LoVo (cell line): ENCODE measurements around the gene PCSK4.
A peak's percentile ranks its signal among the peaks of the same experiment; 100 is the strongest.

Source experiments
- DNase-seq: peaks from one replicate; pipeline ENCODE4 v3.0.0-alpha.2; 2016; ENCODE audit warnings: low spot score

The PCSK4 gene

DNA sequence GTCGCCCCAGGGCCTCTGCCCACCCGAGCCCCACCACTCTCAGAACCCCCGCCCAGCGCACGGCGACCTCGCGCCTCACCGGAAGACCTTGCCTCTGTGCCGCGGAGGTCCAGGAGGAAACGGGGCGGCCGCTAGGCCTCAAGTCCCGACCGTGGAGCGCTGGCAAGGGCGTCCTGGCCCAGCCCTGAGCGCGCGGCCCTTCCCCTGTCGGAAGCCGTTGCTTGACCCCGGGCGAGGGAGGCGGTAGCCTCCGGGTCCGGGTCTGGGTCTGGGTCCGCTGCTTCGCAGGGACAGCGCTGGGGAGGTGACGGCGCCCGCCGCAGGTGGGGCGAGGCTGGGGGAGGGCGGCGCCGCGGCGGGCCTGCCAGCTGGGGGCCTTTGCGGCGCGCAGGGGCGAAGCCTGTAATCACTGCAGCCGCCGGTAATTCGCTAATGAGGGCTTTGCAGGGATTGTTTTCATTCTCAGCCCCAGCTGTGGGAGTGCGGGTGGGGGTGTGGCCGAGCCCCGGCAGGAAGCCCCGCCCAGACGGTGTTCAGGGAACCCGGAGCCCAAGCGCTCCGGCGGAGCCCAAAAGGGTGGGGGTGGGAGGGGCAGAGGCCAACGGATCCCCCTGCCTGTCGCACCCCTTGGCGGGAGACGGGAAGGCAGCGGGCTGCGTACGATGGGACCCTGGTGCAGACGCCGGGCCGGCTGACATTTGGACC, 19.7 kb downstream of the PCSK4 start:
- DNase-seq = peak; percentile 74

GRCh38 chr19:1470055-1470304, 20.2 kb downstream of the PCSK4 start:
- DNase-seq = no peak

GRCh38 chr19:1469255-1470054, 20.7 kb downstream of the PCSK4 start:
- DNase-seq = peak; percentile 25

- peak; percentile 44 for DNase-seq
Measured at GRCh38 chr19:1468821-1469254, 21.3 kb downstream of the PCSK4 start.

GRCh38 chr19:1468274-1468820, 21.8 kb downstream of the PCSK4 start:
- DNase-seq = no peak

DNA sequence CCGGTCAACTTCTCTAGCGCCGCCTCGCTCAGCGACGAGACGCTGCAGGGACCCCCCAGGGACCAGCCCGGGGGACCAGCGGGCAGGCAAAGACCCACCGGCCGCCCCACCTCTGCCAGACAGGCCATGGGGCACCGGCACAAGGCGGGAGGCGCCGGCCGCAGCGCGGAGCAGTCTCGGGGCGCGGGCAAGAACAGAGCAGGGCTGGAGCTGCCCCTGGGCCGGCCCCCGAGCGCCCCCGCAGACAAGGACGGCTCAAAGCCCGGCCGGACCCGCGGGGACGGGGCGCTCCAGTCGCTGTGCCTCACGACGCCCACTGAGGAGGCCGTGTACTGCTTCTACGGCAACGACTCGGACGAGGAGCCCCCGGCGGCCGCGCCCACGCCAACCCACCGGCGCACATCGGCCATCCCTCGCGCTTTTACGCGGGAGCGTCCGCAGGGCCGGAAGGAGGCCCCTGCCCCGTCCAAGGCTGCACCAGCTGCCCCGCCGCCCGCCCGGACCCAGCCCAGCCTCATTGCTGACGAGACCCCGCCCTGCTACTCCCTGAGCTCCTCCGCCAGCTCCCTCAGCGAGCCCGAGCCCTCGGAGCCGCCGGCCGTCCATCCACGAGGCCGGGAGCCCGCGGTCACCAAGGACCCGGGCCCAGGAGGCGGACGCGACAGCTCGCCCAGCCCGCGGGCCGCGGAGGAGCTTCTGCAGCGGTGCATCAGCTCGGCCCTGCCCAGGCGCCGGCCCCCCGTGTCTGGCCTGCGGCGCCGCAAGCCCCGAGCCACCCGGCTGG, 22.5 kb downstream of the PCSK4 start:
- no peak for DNase-seq

- DNase-seq = no peak
Measured at GRCh38 chr19:1467215-1467489, 23.0 kb downstream of the PCSK4 start.

DNA sequence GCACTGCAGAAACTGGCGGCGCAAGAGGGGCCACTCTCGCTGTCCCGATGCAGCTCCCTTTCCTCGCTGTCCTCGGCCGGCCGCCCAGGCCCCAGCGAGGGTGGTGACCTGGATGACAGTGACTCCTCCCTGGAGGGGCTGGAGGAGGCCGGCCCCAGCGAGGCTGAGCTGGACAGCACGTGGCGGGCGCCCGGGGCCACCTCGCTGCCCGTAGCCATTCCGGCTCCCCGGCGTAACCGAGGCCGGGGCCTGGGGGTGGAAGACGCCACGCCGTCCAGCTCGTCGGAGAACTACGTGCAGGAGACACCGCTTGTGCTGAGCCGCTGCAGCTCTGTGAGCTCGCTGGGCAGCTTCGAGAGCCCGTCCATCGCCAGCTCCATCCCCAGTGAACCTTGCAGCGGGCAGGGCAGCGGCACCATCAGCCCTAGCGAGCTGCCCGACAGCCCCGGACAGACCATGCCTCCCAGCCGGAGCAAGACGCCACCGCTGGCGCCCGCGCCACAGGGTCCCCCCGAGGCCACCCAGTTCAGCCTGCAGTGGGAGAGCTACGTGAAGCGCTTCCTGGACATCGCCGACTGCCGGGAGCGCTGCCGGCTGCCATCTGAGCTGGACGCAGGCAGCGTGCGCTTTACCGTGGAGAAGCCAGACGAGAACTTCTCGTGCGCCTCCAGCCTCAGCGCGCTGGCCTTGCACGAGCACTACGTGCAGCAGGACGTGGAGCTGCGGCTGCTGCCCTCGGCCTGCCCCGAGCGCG, 23.5 kb downstream of the PCSK4 start:
- DNase-seq = no peak

DNA sequence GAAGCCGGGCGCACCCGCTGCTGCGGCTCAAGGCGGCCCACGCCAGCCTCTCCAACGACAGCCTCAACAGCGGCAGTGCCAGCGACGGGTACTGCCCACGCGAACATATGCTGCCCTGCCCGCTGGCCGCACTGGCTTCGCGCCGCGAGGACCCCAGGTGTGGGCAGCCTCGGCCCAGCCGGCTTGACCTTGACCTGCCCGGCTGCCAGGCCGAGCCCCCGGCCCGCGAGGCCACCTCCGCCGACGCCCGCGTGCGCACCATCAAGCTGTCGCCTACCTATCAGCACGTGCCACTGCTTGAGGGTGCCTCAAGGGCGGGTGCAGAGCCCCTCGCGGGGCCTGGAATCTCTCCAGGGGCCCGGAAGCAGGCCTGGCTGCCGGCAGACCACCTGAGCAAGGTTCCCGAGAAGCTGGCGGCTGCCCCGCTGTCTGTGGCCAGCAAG, 24.1 kb downstream of the PCSK4 start:
- DNase-seq = no peak

GRCh38 chr19:1465191-1466016, 24.7 kb downstream of the PCSK4 start:
- no peak for DNase-seq

- no peak for DNase-seq
Measured at GRCh38 chr19:1461862-1462261, 28.3 kb downstream of the PCSK4 start.

DNA sequence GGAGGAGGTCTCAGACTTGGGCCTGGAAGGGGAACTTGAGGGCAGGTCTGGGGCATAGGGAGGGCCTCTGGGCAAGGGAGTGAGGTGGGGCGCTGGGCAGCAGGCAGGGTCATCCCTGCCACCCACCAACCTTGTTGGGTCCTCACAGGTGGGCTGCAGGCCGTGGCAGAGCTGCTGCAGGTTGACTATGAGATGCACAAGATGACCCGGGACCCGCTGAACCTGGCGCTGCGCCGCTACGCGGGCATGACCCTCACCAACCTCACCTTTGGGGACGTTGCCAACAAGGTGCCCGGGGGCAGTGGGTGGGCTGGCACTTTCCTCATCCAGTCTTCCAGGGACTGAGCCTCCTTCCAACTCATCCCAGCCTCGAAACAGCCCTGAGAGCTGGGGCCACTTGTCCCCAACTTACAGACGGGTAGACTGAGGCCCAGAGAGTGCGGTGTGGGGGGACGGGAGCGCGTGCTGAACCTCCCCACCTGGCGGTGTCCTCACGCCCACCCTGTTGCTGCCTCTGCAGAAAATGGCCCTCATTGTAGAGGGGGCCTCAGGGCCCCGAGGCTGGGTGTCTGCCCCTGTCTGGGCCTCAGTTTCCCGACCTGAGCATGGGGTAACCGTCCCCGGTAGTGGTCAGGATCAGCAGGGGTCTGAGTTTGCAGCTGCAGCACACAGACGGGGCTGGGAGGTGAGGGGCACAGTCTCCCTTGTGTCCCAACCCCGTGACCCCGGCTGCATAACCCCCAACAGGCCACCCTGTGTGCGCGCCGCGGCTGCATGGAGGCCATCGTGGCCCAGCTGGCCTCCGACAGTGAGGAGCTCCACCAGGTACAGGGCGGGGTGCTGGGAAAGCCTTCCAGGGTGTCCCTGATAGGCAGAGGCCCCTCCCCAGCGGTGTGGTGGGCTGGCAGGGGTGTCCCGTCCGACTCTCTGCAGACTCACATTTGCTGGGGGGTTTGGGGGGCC, 29.8 kb downstream of the PCSK4 start:
- DNase-seq = no peak

DNA sequence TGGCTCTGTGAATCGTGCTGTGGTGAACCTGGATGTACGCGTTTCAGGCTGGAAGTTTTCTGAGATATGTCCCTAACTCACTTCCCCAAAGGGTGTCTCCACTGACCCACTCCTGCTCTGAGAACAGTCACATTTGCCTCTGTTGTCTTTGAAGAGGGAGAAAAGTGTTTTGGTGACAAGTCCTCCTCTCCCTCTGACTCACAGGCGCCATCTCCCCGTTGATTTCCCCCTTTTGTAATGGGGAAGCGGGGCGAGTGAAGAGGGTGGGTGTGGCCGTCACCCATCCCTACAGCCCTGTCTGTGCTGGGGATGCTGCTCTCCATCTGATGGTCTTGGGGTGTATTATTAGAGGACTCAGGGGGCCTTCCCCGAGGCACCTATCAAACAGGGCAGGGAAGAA, 30.7 kb downstream of the PCSK4 start:
- DNase-seq = no peak

DNA sequence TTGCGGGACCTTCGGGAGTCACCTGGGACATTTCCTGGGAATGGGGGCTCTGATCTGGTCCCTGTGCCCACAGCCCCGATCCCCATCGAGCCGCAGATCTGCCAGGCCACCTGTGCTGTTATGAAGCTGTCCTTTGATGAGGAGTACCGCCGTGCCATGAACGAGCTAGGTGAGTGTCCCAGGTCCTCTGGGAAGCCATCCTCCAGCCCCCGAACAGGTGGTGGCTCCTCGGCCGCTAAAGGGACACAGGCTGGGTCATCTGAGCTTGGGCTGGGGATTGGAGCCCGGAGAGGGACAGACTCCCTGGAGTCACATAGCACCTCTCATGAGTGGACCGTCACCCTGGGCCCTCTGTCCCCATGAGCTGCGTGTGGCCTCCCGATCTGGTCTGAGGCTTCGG, 32.3 kb downstream of the PCSK4 start:
- DNase-seq = no peak

DNA sequence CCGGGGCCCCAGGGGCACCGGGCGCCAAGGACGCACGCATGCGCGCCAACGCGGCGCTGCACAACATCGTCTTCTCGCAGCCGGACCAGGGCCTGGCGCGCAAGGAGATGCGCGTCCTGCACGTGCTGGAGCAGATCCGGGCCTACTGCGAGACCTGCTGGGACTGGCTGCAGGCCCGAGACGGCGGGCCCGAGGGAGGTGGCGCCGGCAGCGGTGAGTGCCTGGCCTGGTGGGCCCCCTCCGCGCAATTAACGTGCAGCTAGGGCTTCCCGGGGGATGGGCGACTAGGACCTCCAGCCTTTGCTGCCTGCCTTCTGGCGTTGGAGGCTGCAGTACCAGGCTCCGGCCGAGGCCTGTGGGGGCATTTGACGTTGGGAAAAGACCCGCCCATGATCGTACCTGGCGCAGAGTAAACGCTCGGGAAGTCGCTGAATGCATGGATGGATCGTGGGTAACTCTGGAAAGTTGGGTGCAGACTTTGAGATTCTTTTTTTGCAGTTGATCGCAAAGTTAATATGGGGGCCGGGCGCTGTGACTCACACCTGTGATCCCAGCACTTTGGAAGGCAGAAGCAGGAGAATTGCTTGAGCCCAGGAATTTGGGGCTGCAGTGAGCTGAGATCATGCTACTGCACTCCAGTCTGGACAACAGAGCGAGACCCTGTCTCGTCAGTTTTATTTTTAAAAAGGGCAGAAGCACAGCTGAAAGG, 33.0 kb downstream of the PCSK4 start:
- DNase-seq = no peak

DNA sequence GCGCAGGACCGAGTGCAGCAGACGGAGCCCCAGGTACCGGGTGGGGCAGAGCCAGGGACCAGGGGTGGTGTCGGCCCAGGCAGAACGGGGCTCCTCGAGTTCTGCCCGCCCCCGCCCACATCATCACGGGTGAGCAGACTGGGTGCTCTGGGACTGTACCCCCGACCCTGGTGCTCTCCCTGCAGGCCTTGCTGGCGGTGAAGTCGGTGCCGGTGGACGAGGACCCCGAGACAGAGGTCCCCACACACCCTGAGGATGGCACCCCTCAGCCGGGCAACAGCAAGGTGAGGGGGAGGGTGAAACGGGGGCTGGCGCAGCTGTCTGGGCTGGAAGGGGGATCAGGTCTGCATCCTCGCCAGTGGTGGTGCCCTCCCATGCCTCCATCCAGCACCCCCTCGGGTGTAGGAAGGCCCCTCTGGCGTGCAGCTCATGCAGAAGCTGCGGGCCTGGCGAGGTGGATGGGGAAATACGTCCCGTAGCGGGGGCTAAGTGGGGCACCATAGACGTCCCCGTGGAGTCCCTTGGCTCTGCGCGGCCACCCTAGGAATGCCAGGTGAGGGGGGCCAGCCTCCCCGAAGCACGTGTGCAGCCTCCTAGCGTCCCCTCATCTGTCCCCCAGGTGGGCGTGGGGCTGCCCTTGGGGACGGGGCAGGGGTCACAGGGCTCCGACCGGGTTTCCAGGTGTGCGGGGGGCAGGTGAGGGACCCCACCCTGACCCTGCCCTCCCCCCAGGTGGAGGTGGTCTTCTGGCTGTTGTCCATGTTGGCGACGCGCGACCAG, 33.8 kb downstream of the PCSK4 start:
- no peak for DNase-seq

GRCh38 chr19:1455336-1456120, 34.6 kb downstream of the PCSK4 start:
- DNase-seq = peak; percentile 91

DNA sequence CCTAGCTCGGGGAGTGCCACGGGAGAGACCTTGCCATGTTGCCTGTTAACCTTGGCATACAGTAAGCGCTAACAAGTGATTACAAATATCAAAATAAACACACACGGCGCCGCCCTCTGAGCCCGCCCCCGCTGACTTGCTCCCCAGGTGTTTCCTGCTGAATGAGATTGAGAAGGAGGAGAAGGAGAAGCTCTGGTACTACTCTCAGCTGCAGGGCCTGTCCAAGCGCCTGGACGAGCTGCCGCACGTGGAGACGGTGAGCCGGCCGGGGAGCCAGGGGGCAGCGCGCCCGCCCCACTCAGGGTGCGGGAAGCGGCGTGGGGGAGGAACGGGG, 35.2 kb downstream of the PCSK4 start:
- peak; percentile 20 for DNase-seq
